ENCODE data around the gene IRX2.

DNA sequence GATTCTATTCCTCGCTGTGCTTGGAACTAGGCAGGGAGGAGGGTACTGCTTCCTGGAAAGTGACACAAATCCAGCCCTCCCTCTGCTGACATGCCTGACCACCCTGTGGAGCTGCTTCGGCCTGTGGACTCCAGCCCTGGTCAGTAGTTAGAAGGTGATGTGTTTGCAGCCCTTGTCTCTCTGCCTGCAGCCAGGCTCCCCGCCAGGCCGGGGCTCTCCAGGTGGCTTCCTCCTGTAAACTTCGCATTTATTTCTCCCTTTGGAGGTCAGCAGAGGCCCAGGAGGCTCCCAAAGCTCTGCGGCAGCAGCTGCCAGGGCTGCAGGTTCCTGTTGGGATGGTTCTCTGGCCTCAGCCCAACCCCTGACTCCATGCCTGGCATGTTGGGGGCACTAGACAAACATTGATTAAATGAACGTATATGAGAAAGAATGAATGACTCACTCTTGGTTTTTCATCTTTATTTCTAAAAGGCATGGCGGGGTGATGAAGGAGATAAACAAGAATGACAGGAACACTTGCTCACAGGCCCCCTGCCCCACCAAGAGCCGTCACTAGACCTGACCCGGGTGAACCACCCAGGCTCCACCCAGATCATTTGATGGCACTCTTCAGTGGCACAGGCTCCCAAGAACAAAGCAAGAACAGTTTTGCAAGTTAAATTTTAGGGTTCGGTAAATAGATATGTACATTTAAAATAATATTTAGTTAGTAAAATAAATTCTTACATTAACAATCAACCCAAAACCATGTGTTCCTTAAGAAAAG is 8.4 kb upstream of the IRX2 start:
- TF ChIP-seq CTCF (conservative IDR thresholded peaks at IDR 0.05; ENCODE audit: low read length) = no peak
- no peak for TF ChIP-seq EZH2phosphoT487 (IDR thresholded peaks at IDR 0.05; ENCODE audit: borderline replicate concordance)
